ENCODE results near the gene CCDC154. TPM values are rescaled to one million over a fixed set of nuclear protein-coding genes. Genes with fewer than 3 reads are reported as not detected.

CCDC154 gene
- total and polyA plus RNA-seq, 2 of the 4 experiments (the other 2 are of a cell fraction): 0.09 TPM; not detected in 1

- no peak overlapping the region for H3K4me2 ChIP-seq (ENCODE audit: low read depth, low read length)
- H3K9me3 ChIP-seq (ENCODE audit: control insufficient read depth, insufficient read depth, low read length): no peaks in the 10 kb centered on the region
- H2BK5ac ChIP-seq (ENCODE audit: low read depth, low read length, poor library complexity, severe bottlenecking): no peak overlapping the region
- peaks cover 20 to 44% of the 10 kb centered on the region in 2 experiments for H3K79me1 ChIP-seq (ENCODE audit: low read depth in 1 of 2, low read length in 2 of 2)
- H3K14ac ChIP-seq (replicated peaks; ENCODE audit: low read depth, low read length): no peak overlapping the region
- no peak overlapping the region for H4K5ac ChIP-seq (ENCODE audit: low read depth, low read length)
- no peak overlapping the region for H3K23ac ChIP-seq (ENCODE audit: low read depth, low read length)
- H2BK15ac ChIP-seq (ENCODE audit: low read depth, low read length): no peak overlapping the region
- no peak overlapping the region for H3K27ac ChIP-seq (ENCODE audit: insufficient read depth, low read length)
- no peak overlapping the region for H3K9ac ChIP-seq (ENCODE audit: low read depth, low read length)
- H3K9me1 ChIP-seq (ENCODE audit: insufficient read depth, low read length): peaks cover 5% of the 10 kb centered on the region; the same call in 1 of the 2 replicates
- H2AK5ac ChIP-seq (ENCODE audit: low read depth, low read length): no peak overlapping the region
- H2AK9ac ChIP-seq (replicated peaks; ENCODE audit: low read depth, low read length, poor library complexity): no peak overlapping the region
- H3K27me3 ChIP-seq (ENCODE audit: control insufficient read depth, insufficient read depth, low read length): no peaks in the 10 kb centered on the region
- dilution Hi-C loops (cut with HindIII; ENCODE audit: low sequenced_read_pairs, unreplicated experiment): no loop called here
- no peak overlapping the region for H3K4me3 ChIP-seq (ENCODE audit: insufficient read depth, low read depth, low read length)
- no peak overlapping the region for H3K56ac ChIP-seq (ENCODE audit: extremely low read depth, insufficient read depth, low read length)
- H4K20me1 ChIP-seq (ENCODE audit: insufficient read depth, low read length): peaks cover 32% of the 10 kb centered on the region
- intact Hi-C loops (cut with micrococcal nuclease): no loop called here
- TF ChIP-seq RAD21 (IDR thresholded peaks at IDR 0.05; ENCODE audit: low read length) (no peak), NFE2L2 (IDR thresholded peaks at IDR 0.05; ENCODE audit: low read depth, low read length) (no peak), CEBPB (IDR thresholded peaks at IDR 0.05; ENCODE audit: low read depth, low read length) (no peak), SMC3 (IDR thresholded peaks at IDR 0.05; ENCODE audit: low read depth, low read length) (no peak), CHD1 (IDR thresholded peaks at IDR 0.05; ENCODE audit: low read depth, low read length) (no peak), BHLHE40 (IDR thresholded peaks at IDR 0.05; ENCODE audit: low read depth, low read length) (no peak), MXI1 (IDR thresholded peaks at IDR 0.05; ENCODE audit: borderline replicate concordance, low read depth, low read length) (no peak)
- ATAC-seq (ENCODE audit: low read depth) (no peak), DNase-seq (no peak)
- no peaks in the 10 kb centered on the region for H3K4me1 ChIP-seq (ENCODE audit: control insufficient read depth, insufficient read depth, low read length)
- no TSS peak for BruUV-seq (replicated peaks)
- WGBS, 2 experiments (ENCODE audit: extremely low coverage in 2 of 2, insufficient read length in 1 of 2): 80% methylated on average over 3 of the region's 13 CpGs; no CpG with 5 or more reads in 1 of the 2 experiments
- H2BK20ac ChIP-seq (ENCODE audit: low read depth, low read length): no peak overlapping the region
- in situ Hi-C loops (cut with MboI; ENCODE audit: low sequenced_read_pairs): no loop called here
- H3K36me3 ChIP-seq (ENCODE audit: control insufficient read depth, insufficient read depth, low read length): peaks cover 25% of the 10 kb centered on the region
- CTCF ChIA-PET: no interaction called here
- H3K18ac ChIP-seq (ENCODE audit: low read depth, low read length): no peak overlapping the region
- no peak overlapping the region for H4K91ac ChIP-seq (ENCODE audit: insufficient read depth, low read depth, low read length)
- POLR2A ChIA-PET (ENCODE audit: unreplicated experiment): no interaction called here
- H2BK120ac ChIP-seq (ENCODE audit: low read depth, low read length): no peak overlapping the region
- no peak overlapping the region for H2AFZ ChIP-seq (replicated peaks; ENCODE audit: low read length, poor library complexity)
- no peak overlapping the region for H3K4ac ChIP-seq (ENCODE audit: low read depth, low read length)
- H4K8ac ChIP-seq (ENCODE audit: low read depth in 2 of 2, low read length in 2 of 2): no peak overlapping the region
Observed at GRCh38 chr16:1465567-1465915, 21.2 kb upstream of the CCDC154 start.

Measured in IMR-90 (cell line).